NCI-H510A (cell line): ENCODE data around the gene RBM8A.
"Not testable (repeated sequence)": the region's sequence is repeated elsewhere in the genome, so short reads cannot be mapped to it uniquely, and the experiment has no call there.

Experiments used
- DNase-seq: peaks from one replicate; lab custom pipeline; 2025; lab: John Stamatoyannopoulos, UW

Gene RBM8A

GRCh38 chr1:145956781-145957442, 29.6 kb upstream of the RBM8A start:
- no peak for DNase-seq

- no peak for DNase-seq
These were observed 29.1 kb upstream of the RBM8A start for GRCh38 chr1:145956361-145956760.

- no peak for DNase-seq
These were observed 28.2 kb upstream of the RBM8A start for GRCh38 chr1:145955436-145955835.

GRCh38 chr1:145953861-145954260, 26.6 kb upstream of the RBM8A start:
- no peak for DNase-seq

- no peak for DNase-seq
These were observed 25.6 kb upstream of the RBM8A start for GRCh38 chr1:145952903-145953302.

- DNase-seq: no peak
These were observed 24.2 kb upstream of the RBM8A start for GRCh38 chr1:145951526-145951925.

GRCh38 chr1:145949219-145949618, 21.9 kb upstream of the RBM8A start:
- DNase-seq: no peak

- no peak for DNase-seq
These were observed 20.3 kb upstream of the RBM8A start for GRCh38 chr1:145947551-145947950.

- DNase-seq: no peak
These were observed 19.2 kb upstream of the RBM8A start for GRCh38 chr1:145946477-145946986.

GRCh38 chr1:145944532-145944931, 17.2 kb upstream of the RBM8A start:
- no peak for DNase-seq

GRCh38 chr1:145942871-145943270, 15.6 kb upstream of the RBM8A start:
- DNase-seq: no peak

- no peak for DNase-seq
These were observed 15.1 kb upstream of the RBM8A start for GRCh38 chr1:145942405-145942804.

- no peak for DNase-seq
These were observed 10.2 kb upstream of the RBM8A start for GRCh38 chr1:145937436-145937835.

GRCh38 chr1:145936247-145936646, 9.0 kb upstream of the RBM8A start:
- DNase-seq: no peak

- DNase-seq: no peak
These were observed 8.4 kb upstream of the RBM8A start for GRCh38 chr1:145935708-145936107.

GRCh38 chr1:145932522-145933009, 5.3 kb upstream of the RBM8A start:
- not testable (repeated sequence) for DNase-seq

GRCh38 chr1:145927916-145928643, 796 bp upstream of the RBM8A start:
- no peak for DNase-seq

- no peak for DNase-seq
These were observed 610 bp downstream of the RBM8A start for GRCh38 chr1:145926686-145927062.

- no peak for DNase-seq
These were observed 5.0 kb downstream of the RBM8A start for GRCh38 chr1:145922266-145922665.

- not testable (repeated sequence) for DNase-seq
These were observed 7.0 kb downstream of the RBM8A start for GRCh38 chr1:145920297-145920696.

- DNase-seq: no peak
These were observed 8.0 kb downstream of the RBM8A start for GRCh38 chr1:145918992-145919939.
